ENCODE measurements around the gene CATSPERD. TPM values are rescaled to one million over a fixed set of nuclear protein-coding genes. Genes with fewer than 3 reads are reported as not detected.

Gene CATSPERD
- total RNA-seq, 1 experiment from 2014 or later = not detected

DNA sequence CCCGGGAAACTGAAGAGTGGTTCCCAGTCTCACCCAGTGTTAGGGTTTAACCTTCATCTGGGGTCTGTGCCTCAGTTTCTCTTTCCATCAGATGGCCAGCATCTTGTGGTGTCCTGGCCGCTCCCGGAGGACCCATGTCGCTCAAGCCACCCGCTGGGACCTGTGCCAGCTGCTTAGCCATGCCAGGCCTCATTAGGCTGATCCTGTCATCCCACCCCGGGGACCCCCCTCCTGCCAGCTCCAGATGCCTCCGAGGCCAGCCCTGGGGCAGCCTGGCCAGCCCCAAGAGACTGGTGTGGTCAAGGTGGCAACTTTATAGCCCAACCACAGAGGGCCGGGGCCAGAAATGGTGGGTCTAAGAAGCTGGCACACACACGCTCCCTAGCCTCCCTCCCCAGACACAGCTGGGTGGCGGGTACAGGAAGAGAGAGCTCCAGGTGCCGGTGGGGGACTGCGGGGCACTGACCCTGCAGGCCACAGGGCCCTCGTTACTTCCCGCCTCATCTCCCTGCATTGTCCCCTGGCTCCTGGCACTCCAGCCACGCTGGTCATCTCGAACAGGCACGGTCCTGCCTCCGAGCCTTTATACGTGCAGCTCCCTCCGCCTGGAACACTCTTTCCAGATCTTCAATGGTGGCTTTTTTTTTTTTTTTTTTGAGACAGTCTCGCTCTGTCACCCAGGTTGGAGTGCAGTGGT, 87.8 kb downstream of the CATSPERD start:
- H2AFZ ChIP-seq (ENCODE audit: low read length) = no peak overlapping the region
- peaks cover 24% of the 10 kb centered on the region for H3K27me3 Mint-ChIP-seq (ENCODE audit: low read depth)
- H3K23ac ChIP-seq (ENCODE audit: insufficient read length, low read depth, low read length) = no peak overlapping the region
- peaks cover 12 to 22% of the 10 kb centered on the region in 2 experiments for H3K4me1 Mint-ChIP-seq
- H3K4me2 ChIP-seq (ENCODE audit: insufficient read depth, insufficient read length, low read length) = no peak overlapping the region
- no peak overlapping the region for H3K27ac Mint-ChIP-seq
- H2BK120ac ChIP-seq (ENCODE audit: low read depth, low read length, poor library complexity, severe bottlenecking) = no peak overlapping the region
- no peak overlapping the region for H4K8ac ChIP-seq (replicated peaks; ENCODE audit: insufficient read length, low read depth, low read length)
- WGBS (ENCODE audit: extremely low coverage, insufficient read length, low lambda C conversion rate) = no CpG with 5 or more reads among the region's 21 CpGs
- no peaks in the 10 kb centered on the region for H3K4me1 ChIP-seq (ENCODE audit: insufficient read depth, low read length)
- no peak overlapping the region for H3K27ac ChIP-seq (ENCODE audit: insufficient read length, low read depth, low read length)
- H2BK5ac ChIP-seq (ENCODE audit: insufficient read length, low read length) = no peak overlapping the region
- H3K4ac ChIP-seq (ENCODE audit: low read depth, low read length) = no peak overlapping the region
- no peak overlapping the region; a peak in 1 of 5 replicates for H3K4me3 Mint-ChIP-seq
- H2BK20ac ChIP-seq (ENCODE audit: low read depth, low read length, poor library complexity, severe bottlenecking) = no peak overlapping the region
- H2BK12ac ChIP-seq (ENCODE audit: insufficient read length, low read depth, low read length) = no peak overlapping the region
- H4K5ac ChIP-seq (ENCODE audit: insufficient read length, low read depth, low read length) = no peak overlapping the region
- H3K9me3 ChIP-seq (ENCODE audit: control insufficient read depth, low read depth, low read length) = no peaks in the 10 kb centered on the region
- no peak overlapping the region for H3K18ac ChIP-seq (ENCODE audit: insufficient read length, low read depth, low read length)
- no peak for DNase-seq
- no peaks in the 10 kb centered on the region for H3K79me2 ChIP-seq (ENCODE audit: insufficient read depth, low read length)
- TF ChIP-seq, protein P1, sequence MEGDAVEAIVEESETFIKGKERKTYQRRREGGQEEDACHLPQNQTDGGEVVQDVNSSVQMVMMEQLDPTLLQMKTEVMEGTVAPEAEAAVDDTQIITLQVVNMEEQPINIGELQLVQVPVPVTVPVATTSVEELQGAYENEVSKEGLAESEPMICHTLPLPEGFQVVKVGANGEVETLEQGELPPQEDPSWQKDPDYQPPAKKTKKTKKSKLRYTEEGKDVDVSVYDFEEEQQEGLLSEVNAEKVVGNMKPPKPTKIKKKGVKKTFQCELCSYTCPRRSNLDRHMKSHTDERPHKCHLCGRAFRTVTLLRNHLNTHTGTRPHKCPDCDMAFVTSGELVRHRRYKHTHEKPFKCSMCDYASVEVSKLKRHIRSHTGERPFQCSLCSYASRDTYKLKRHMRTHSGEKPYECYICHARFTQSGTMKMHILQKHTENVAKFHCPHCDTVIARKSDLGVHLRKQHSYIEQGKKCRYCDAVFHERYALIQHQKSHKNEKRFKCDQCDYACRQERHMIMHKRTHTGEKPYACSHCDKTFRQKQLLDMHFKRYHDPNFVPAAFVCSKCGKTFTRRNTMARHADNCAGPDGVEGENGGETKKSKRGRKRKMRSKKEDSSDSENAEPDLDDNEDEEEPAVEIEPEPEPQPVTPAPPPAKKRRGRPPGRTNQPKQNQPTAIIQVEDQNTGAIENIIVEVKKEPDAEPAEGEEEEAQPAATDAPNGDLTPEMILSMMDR (conservative IDR thresholded peaks at IDR 0.05) = no peak
- no peak overlapping the region for H2BK15ac ChIP-seq (ENCODE audit: low read depth, low read length)
- H3K56ac ChIP-seq (ENCODE audit: insufficient read length, low read depth, low read length) = no peak overlapping the region
- H3K9ac ChIP-seq (ENCODE audit: extremely low read depth, insufficient read length, low read length) = no peak overlapping the region
- no peak overlapping the region for H3T11ph ChIP-seq (ENCODE audit: low read length)
- no peaks in the 10 kb centered on the region for H3K79me1 ChIP-seq (ENCODE audit: insufficient read depth, low read depth, low read length, poor library complexity, severe bottlenecking)
- peaks cover 6% of the 10 kb centered on the region for H3K23me2 ChIP-seq (ENCODE audit: insufficient read length, low read depth, low read length, poor library complexity, severe bottlenecking)
- no peaks in the 10 kb centered on the region for H4K20me1 ChIP-seq (ENCODE audit: control insufficient read depth, insufficient read depth, insufficient read length)
- no peaks in the 10 kb centered on the region; a peak in 1 of 5 replicates for H3K9me3 Mint-ChIP-seq
- H3K36me3 Mint-ChIP-seq (ENCODE audit: insufficient read depth in 1 of 3, low read depth in 3 of 3) = no peaks in the 10 kb centered on the region
- H2AK5ac ChIP-seq (ENCODE audit: insufficient read length, low read length) = no peak overlapping the region
- no peak overlapping the region for H3K14ac ChIP-seq (ENCODE audit: insufficient read depth, low read length)
- H3K27me3 ChIP-seq (ENCODE audit: insufficient read depth, low read length) = no peaks in the 10 kb centered on the region; the same call in 1 of the 2 replicates
- no peak overlapping the region for H4K91ac ChIP-seq (ENCODE audit: insufficient read length, low read depth, low read length)

All from H9 (cell line).